Activated CD4-positive, alpha-beta T cell treated with anti-CD3 and anti-CD28 coated beads for 24 hours (primary cell): Measurements from ENCODE around the gene SH3RF1.

Experiments
- DNase-seq, 2 donors: peaks; one replicate each; pipeline ENCODE4 v3.0.0-alpha.2; 2020; ENCODE audit warnings: low read depth in 2 of 2

Gene SH3RF1

GRCh38 chr4:169133932-169134331 lies 136.8 kb downstream of the SH3RF1 start:
- DNase-seq = no peak

- no peak for DNase-seq
Measured at GRCh38 chr4:169132561-169133305, 138.0 kb downstream of the SH3RF1 start.

GRCh38 chr4:169131556-169132208 lies 139.1 kb downstream of the SH3RF1 start:
- DNase-seq = no peak

- DNase-seq = no peak
Measured at GRCh38 chr4:169128902-169129301, 141.9 kb downstream of the SH3RF1 start.

- DNase-seq = no peak
Measured at GRCh38 chr4:169127314-169127713, 143.4 kb downstream of the SH3RF1 start.

- DNase-seq = no peak
Measured at GRCh38 chr4:169124661-169125060, 146.1 kb downstream of the SH3RF1 start.

GRCh38 chr4:169122422-169122821 lies 148.3 kb downstream of the SH3RF1 start:
- DNase-seq = no peak

- no peak for DNase-seq
Measured at GRCh38 chr4:169121861-169122382, 148.8 kb downstream of the SH3RF1 start.

GRCh38 chr4:169120624-169121023 lies 150.1 kb downstream of the SH3RF1 start:
- DNase-seq = no peak

- no peak for DNase-seq
Measured at GRCh38 chr4:169119536-169119935, 151.2 kb downstream of the SH3RF1 start.

GRCh38 chr4:169117591-169118081 lies 153.1 kb downstream of the SH3RF1 start:
- no peak for DNase-seq

GRCh38 chr4:169116270-169116901 lies 154.4 kb downstream of the SH3RF1 start:
- DNase-seq = no peak

GRCh38 chr4:169115897-169116254 lies 154.9 kb downstream of the SH3RF1 start:
- no peak for DNase-seq

- DNase-seq = no peak
Measured at GRCh38 chr4:169115144-169115896, 155.4 kb downstream of the SH3RF1 start.

- DNase-seq = no peak
Measured at GRCh38 chr4:169114341-169114974, 156.3 kb downstream of the SH3RF1 start.

GRCh38 chr4:169110633-169111032 lies 160.1 kb downstream of the SH3RF1 start:
- no peak for DNase-seq

GRCh38 chr4:169109035-169109675 lies 161.6 kb downstream of the SH3RF1 start:
- no peak for DNase-seq

- DNase-seq = no peak
Measured at GRCh38 chr4:169108303-169108702, 162.5 kb downstream of the SH3RF1 start.

GRCh38 chr4:169107528-169107927 lies 163.2 kb downstream of the SH3RF1 start:
- no peak for DNase-seq

GRCh38 chr4:169106696-169107229 lies 164.0 kb downstream of the SH3RF1 start:
- DNase-seq = no peak

- no peak for DNase-seq
Measured at GRCh38 chr4:169105620-169106019, 165.1 kb downstream of the SH3RF1 start.
